Measurements from ENCODE around the gene PXDN.

PXDN gene

GRCh38 chr2:1651121-1652033, 92.9 kb downstream of the PXDN start:
- Mint-ChIP-seq H3K27ac (no peak overlapping the region), H3K36me3 (ENCODE audit: low read depth) (no peaks in the 10 kb centered on the region), H3K4me1 (no peaks in the 10 kb centered on the region), H3K9me3 (no peaks in the 10 kb centered on the region), H3K4me3 (no peak overlapping the region), H3K27me3 (no peaks in the 10 kb centered on the region)
- no peak for ATAC-seq
- no peak for DNase-seq

GRCh38 chr2:1650085-1650872, 94.0 kb downstream of the PXDN start:
- no peak for DNase-seq
- H3K36me3 Mint-ChIP-seq (ENCODE audit: low read depth) = no peaks in the 10 kb centered on the region
- ATAC-seq = no peak
- no peaks in the 10 kb centered on the region for H3K27me3 Mint-ChIP-seq
- H3K4me3 Mint-ChIP-seq = no peak overlapping the region
- H3K4me1 Mint-ChIP-seq = no peaks in the 10 kb centered on the region
- H3K27ac Mint-ChIP-seq = no peak overlapping the region
- H3K9me3 Mint-ChIP-seq = no peaks in the 10 kb centered on the region

- no peaks in the 10 kb centered on the region for H3K36me3 Mint-ChIP-seq (ENCODE audit: low read depth)
- no peak overlapping the region for H3K4me3 Mint-ChIP-seq
- ATAC-seq (no peak), DNase-seq (no peak)
- no peaks in the 10 kb centered on the region for H3K9me3 Mint-ChIP-seq
- H3K27me3 Mint-ChIP-seq = no peaks in the 10 kb centered on the region
- no peak overlapping the region for H3K27ac Mint-ChIP-seq
- no peaks in the 10 kb centered on the region for H3K4me1 Mint-ChIP-seq
Measured at GRCh38 chr2:1649103-1650084, 94.9 kb downstream of the PXDN start.

GRCh38 chr2:1648241-1649102, 95.8 kb downstream of the PXDN start:
- ATAC-seq (no peak), DNase-seq (no peak)
- no peaks in the 10 kb centered on the region for H3K4me1 Mint-ChIP-seq
- H3K4me3 Mint-ChIP-seq = no peak overlapping the region
- no peaks in the 10 kb centered on the region for H3K36me3 Mint-ChIP-seq (ENCODE audit: low read depth)
- H3K27me3 Mint-ChIP-seq = no peaks in the 10 kb centered on the region
- no peaks in the 10 kb centered on the region for H3K9me3 Mint-ChIP-seq
- H3K27ac Mint-ChIP-seq = no peak overlapping the region

GRCh38 chr2:1647417-1648240, 96.7 kb downstream of the PXDN start:
- ATAC-seq (no peak), DNase-seq (no peak)
- Mint-ChIP-seq H3K4me3 (no peak overlapping the region), H3K27ac (no peak overlapping the region), H3K36me3 (ENCODE audit: low read depth) (no peaks in the 10 kb centered on the region), H3K4me1 (no peaks in the 10 kb centered on the region), H3K27me3 (no peaks in the 10 kb centered on the region), H3K9me3 (no peaks in the 10 kb centered on the region)

- H3K9me3 Mint-ChIP-seq = no peaks in the 10 kb centered on the region
- no peaks in the 10 kb centered on the region for H3K4me1 Mint-ChIP-seq
- H3K27ac Mint-ChIP-seq = no peak overlapping the region
- no peaks in the 10 kb centered on the region for H3K27me3 Mint-ChIP-seq
- DNase-seq (no peak), ATAC-seq (no peak)
- no peaks in the 10 kb centered on the region for H3K36me3 Mint-ChIP-seq (ENCODE audit: low read depth)
- H3K4me3 Mint-ChIP-seq = no peak overlapping the region
Measured at GRCh38 chr2:1645761-1646476, 98.4 kb downstream of the PXDN start.

- H3K36me3 Mint-ChIP-seq (ENCODE audit: low read depth) = no peaks in the 10 kb centered on the region
- H3K4me3 Mint-ChIP-seq = no peak overlapping the region
Measured at GRCh38 chr2:1644427-1644826, 99.9 kb downstream of the PXDN start.

GRCh38 chr2:1642993-1643619, 101.2 kb downstream of the PXDN start:
- H3K4me3 Mint-ChIP-seq = no peak overlapping the region
- no peaks in the 10 kb centered on the region for H3K27me3 Mint-ChIP-seq
- no peak overlapping the region for H3K27ac Mint-ChIP-seq
- H3K36me3 Mint-ChIP-seq (ENCODE audit: low read depth) = no peaks in the 10 kb centered on the region
- no peaks in the 10 kb centered on the region for H3K4me1 Mint-ChIP-seq
- DNase-seq (no peak), ATAC-seq (no peak)
- no peaks in the 10 kb centered on the region for H3K9me3 Mint-ChIP-seq

More at GRCh38 chr2:1644427-1644826, 99.9 kb downstream of the PXDN start:
- no peak overlapping the region for H3K27ac Mint-ChIP-seq
- ATAC-seq (no peak), DNase-seq (no peak)
- no peaks in the 10 kb centered on the region for H3K9me3 Mint-ChIP-seq
- H3K27me3 Mint-ChIP-seq = no peaks in the 10 kb centered on the region
- no peaks in the 10 kb centered on the region for H3K4me1 Mint-ChIP-seq

- DNase-seq (no peak), ATAC-seq (no peak)
- H3K4me3 Mint-ChIP-seq = no peak overlapping the region
- H3K4me1 Mint-ChIP-seq = no peaks in the 10 kb centered on the region
- no peak overlapping the region for H3K27ac Mint-ChIP-seq
- H3K9me3 Mint-ChIP-seq = no peaks in the 10 kb centered on the region
- no peaks in the 10 kb centered on the region for H3K27me3 Mint-ChIP-seq
- no peaks in the 10 kb centered on the region for H3K36me3 Mint-ChIP-seq (ENCODE audit: low read depth)
Measured at GRCh38 chr2:1642066-1642861, 102.1 kb downstream of the PXDN start.

GRCh38 chr2:1641523-1641922, 102.8 kb downstream of the PXDN start:
- no peaks in the 10 kb centered on the region for H3K4me1 Mint-ChIP-seq
- no peak overlapping the region for H3K4me3 Mint-ChIP-seq
- no peaks in the 10 kb centered on the region for H3K9me3 Mint-ChIP-seq
- DNase-seq (no peak), ATAC-seq (no peak)
- no peak overlapping the region for H3K27ac Mint-ChIP-seq
- H3K27me3 Mint-ChIP-seq = no peaks in the 10 kb centered on the region
- no peaks in the 10 kb centered on the region for H3K36me3 Mint-ChIP-seq (ENCODE audit: low read depth)

- Mint-ChIP-seq H3K4me1 (no peaks in the 10 kb centered on the region), H3K9me3 (no peaks in the 10 kb centered on the region), H3K4me3 (no peak overlapping the region), H3K36me3 (ENCODE audit: low read depth) (no peaks in the 10 kb centered on the region), H3K27ac (no peak overlapping the region), H3K27me3 (no peaks in the 10 kb centered on the region)
- ATAC-seq (no peak), DNase-seq (no peak)
Measured at GRCh38 chr2:1640301-1641135, 103.8 kb downstream of the PXDN start.

Data from activated naive CD8-positive, alpha-beta T cell treated with anti-CD3 and anti-CD28 coated beads, Interleukin-2, amount 50 U/mL, for 24 hours (primary cell).